ENCODE data around the gene PHF2.

GRCh38 chr9:93575796-93576257 is 557 bp upstream of the PHF2 start:
- TF ChIP-seq CTCF (IDR thresholded peaks at IDR 0.05): no peak
- no peak for TF ChIP-seq ZFX (IDR thresholded peaks at IDR 0.05; ENCODE audit: borderline replicate concordance)
